ENCODE measurements around the gene PPP2R3A. TPM values are rescaled to one million over a fixed set of nuclear protein-coding genes. Genes with fewer than 3 reads are reported as not detected.

Gene PPP2R3A
- total and polyA plus RNA-seq, 2 of the 4 experiments (the other 2 are of a cell fraction), result 11.3 to 37.3 TPM

- no peak overlapping the region for H2AFZ ChIP-seq (replicated peaks; ENCODE audit: low read length, poor library complexity)
- CTCF ChIA-PET, result interaction anchor here (0.9 to 1.3 kb wide), 4 partner anchors 9 to 126 kb away, joined by 3 to 5 read pairs (median 3); no protein-coding TSS in a partner anchor
- no peaks in the 10 kb centered on the region for H3K9me1 ChIP-seq (ENCODE audit: insufficient read depth, low read length)
- H4K8ac ChIP-seq (ENCODE audit: low read depth in 2 of 2, low read length in 2 of 2), result no peak overlapping the region
- H2BK5ac ChIP-seq (ENCODE audit: low read depth, low read length, poor library complexity, severe bottlenecking), result no peak overlapping the region
- H3K9me3 ChIP-seq (ENCODE audit: control insufficient read depth, insufficient read depth, low read length), result no peaks in the 10 kb centered on the region
- no peak overlapping the region for H3K18ac ChIP-seq (ENCODE audit: low read depth, low read length)
- no peak for DNase-seq
- H3K36me3 ChIP-seq (ENCODE audit: control insufficient read depth, insufficient read depth, low read length), result no peaks in the 10 kb centered on the region
- no peak overlapping the region for H4K5ac ChIP-seq (ENCODE audit: low read depth, low read length)
- no CpG with 5 or more reads among the region's 3 CpGs for WGBS, 2 experiments (ENCODE audit: extremely low coverage in 2 of 2, insufficient read length in 1 of 2)
- H3K27ac ChIP-seq (ENCODE audit: insufficient read depth, low read length), result no peak overlapping the region
- intact Hi-C loops (cut with micrococcal nuclease), result loop anchor here (5.0 kb wide), 1 partner anchor 50 kb away; the partner anchor contains the start of gene PPP2R3A
- no peaks in the 10 kb centered on the region for H3K4me1 ChIP-seq (ENCODE audit: control insufficient read depth, insufficient read depth, low read length)
- TF ChIP-seq RAD21 (IDR thresholded peaks at IDR 0.05; ENCODE audit: low read length), result no peak
- no peak for TF ChIP-seq BHLHE40 (IDR thresholded peaks at IDR 0.05; ENCODE audit: low read depth, low read length)
- TF ChIP-seq FOS (IDR thresholded peaks at IDR 0.05; ENCODE audit: low read depth, low read length), result no peak
- no peak for TF ChIP-seq CEBPB (IDR thresholded peaks at IDR 0.05; ENCODE audit: low read depth, low read length)
- no peak for TF ChIP-seq POLR2A (IDR thresholded peaks at IDR 0.05; ENCODE audit: low read depth, low read length)
- no peak for TF ChIP-seq ELK1 (IDR thresholded peaks at IDR 0.05; ENCODE audit: borderline replicate concordance, low read depth, low read length)
- no peak for TF ChIP-seq CHD1 (IDR thresholded peaks at IDR 0.05; ENCODE audit: low read depth, low read length)
- TF ChIP-seq MAFK (IDR thresholded peaks at IDR 0.05; ENCODE audit: low read depth, low read length), result no peak
- no peak for TF ChIP-seq RFX5 (IDR thresholded peaks at IDR 0.05; ENCODE audit: low read depth, low read length)
- no peak for TF ChIP-seq MAZ (IDR thresholded peaks at IDR 0.05; ENCODE audit: borderline replicate concordance, low read depth, low read length)
- no peak for TF ChIP-seq SMC3 (IDR thresholded peaks at IDR 0.05; ENCODE audit: low read depth, low read length)
- no peak for TF ChIP-seq NFE2L2 (IDR thresholded peaks at IDR 0.05; ENCODE audit: low read depth, low read length)
- TF ChIP-seq CTCF (conservative IDR thresholded peaks at IDR 0.05; ENCODE audit: low read depth, low read length), result no peak
- no peak overlapping the region for H2AK5ac ChIP-seq (ENCODE audit: low read depth, low read length)
- no peaks in the 10 kb centered on the region for H4K20me1 ChIP-seq (ENCODE audit: insufficient read depth, low read length)
- no peak overlapping the region for H3K56ac ChIP-seq (ENCODE audit: extremely low read depth, insufficient read depth, low read length)
- POLR2A ChIA-PET (ENCODE audit: unreplicated experiment), result no interaction called here
- H3K9ac ChIP-seq (ENCODE audit: low read depth, low read length), result no peak overlapping the region
- no peak overlapping the region for H3K14ac ChIP-seq (replicated peaks; ENCODE audit: low read depth, low read length)
- H3K27me3 ChIP-seq (ENCODE audit: control insufficient read depth, insufficient read depth, low read length), result no peaks in the 10 kb centered on the region
- in situ Hi-C loops (cut with MboI; ENCODE audit: low sequenced_read_pairs), result no loop called here
- H4K91ac ChIP-seq (ENCODE audit: insufficient read depth, low read depth, low read length), result no peak overlapping the region
- no peak overlapping the region for H2AK9ac ChIP-seq (replicated peaks; ENCODE audit: low read depth, low read length, poor library complexity)
- H2BK15ac ChIP-seq (ENCODE audit: low read depth, low read length), result no peak overlapping the region
- no peak overlapping the region for H2BK20ac ChIP-seq (ENCODE audit: low read depth, low read length)
- H2BK120ac ChIP-seq (ENCODE audit: low read depth, low read length), result no peak overlapping the region
- no peak for ATAC-seq (ENCODE audit: low read depth)
- no TSS peak for BruUV-seq (replicated peaks)
- no peak overlapping the region for H3K4me3 ChIP-seq (ENCODE audit: insufficient read depth, low read depth, low read length)
- no peak overlapping the region for H3K4me2 ChIP-seq (ENCODE audit: low read depth, low read length)
- H3K23ac ChIP-seq (ENCODE audit: low read depth, low read length), result no peak overlapping the region
- H3K4ac ChIP-seq (ENCODE audit: low read depth, low read length), result no peak overlapping the region
- H3K79me1 ChIP-seq (ENCODE audit: low read depth in 1 of 2, low read length in 2 of 2), result no peaks in the 10 kb centered on the region
- dilution Hi-C loops (cut with HindIII; ENCODE audit: low sequenced_read_pairs, unreplicated experiment), result no loop called here
Observed at GRCh38 chr3:135917076-135917475, 48.5 kb upstream of the PPP2R3A start.
